Left ventricle myocardium superior (tissue), 1 donor: ENCODE data around the gene SCYGR7. TPM values are rescaled to one million over a fixed set of nuclear protein-coding genes. Genes with fewer than 3 reads are reported as not detected.
A peak's percentile ranks its signal among the peaks of the same experiment; 100 is the strongest.
"Not testable (repeated sequence)": the region's sequence is repeated elsewhere in the genome, so short reads cannot be mapped to it uniquely, and the experiment has no call there.

Source experiments
- ATAC-seq: fragments of 200-7000 bp; cut with Tn5 transposase; one replicate; pipeline ENCODE4 v1.9.1; 2020; ENCODE audit warnings: mild to moderate bottlenecking, moderate library complexity
- DNase-seq: peaks from one replicate; pipeline ENCODE4 v3.0.0-alpha.2; 2020
- intact Hi-C: fragments of 100-400 bp; cut with micrococcal nuclease; formaldehyde crosslinking; loops from one replicate; pipeline ENCODE4 v1.11.0; 2022
- long read RNA-seq: library from polyadenylated mRNA; unstranded; transcript quantifications from one replicate; pipeline ENCODE4 v2.0.0, GENCODE V29; 2021
- total RNA-seq: library from RNA; stranded (reverse); fragmentation: NEBNext Ultra II Directional; extraction: Animal tissue kit (Norgen Biotek cat#: 25700); gene quantifications from one replicate; pipeline ENCODE4 v1.2.1, GENCODE V29; 2021
- donor health status: DM: no; HTN: yes; CAD: no; lungs with severe emphysema.

SCYGR7 gene
- not detected for total RNA-seq
- long read RNA-seq: 0 reads

DNA sequence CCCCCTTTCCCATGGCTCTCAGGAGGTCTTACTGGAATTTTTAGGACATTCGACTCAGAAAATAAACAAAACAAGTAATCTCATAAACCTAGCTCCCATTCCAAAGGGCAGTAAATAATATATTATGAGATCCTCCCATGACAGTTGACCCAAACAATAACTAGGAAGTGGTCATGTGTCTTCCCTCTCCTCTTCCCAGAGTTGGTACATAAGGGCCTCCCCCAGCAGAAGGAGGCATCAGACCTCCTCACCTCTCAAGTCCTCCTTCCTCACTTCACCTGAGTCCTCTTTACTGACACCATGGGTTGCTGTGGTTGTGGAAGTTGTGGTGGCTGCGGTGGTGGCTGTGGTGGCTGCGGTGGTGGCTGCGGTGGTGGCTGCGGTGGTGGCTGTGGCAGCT is at the start of gene SCYGR7:
Gene SCYGR7, plus strand, starts transcription at position 301 of the 400 bp plus-strand sequence. Its CDS starts 0 bp downstream, at position 301.
- DNase-seq (no peak), ATAC-seq (no peak)
- intact Hi-C loops: no loop called here

DNA sequence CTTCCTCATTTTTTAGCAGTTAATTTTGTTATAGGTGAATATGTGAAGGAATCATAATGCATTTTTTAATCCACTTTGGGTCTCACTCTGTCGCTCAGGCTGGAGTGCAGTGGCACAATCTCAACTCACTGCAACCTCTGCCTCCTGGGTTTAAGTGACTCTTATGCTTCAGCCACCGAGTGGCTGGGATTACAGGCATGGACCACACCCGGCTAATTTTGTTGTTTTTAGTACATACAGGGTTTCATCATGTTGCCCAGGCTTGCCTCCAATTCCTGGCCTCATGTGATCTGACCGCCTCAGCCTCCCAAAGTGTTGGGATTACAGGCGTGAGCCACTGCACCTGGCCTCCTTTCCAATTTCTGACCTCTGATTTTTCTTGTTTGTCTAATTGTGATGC is 43.9 kb upstream of the SCYGR7 start:
- no peak for DNase-seq
- intact Hi-C loops: no loop called here
- no peak for ATAC-seq

- ATAC-seq (peak; percentile 69), DNase-seq (no peak)
- intact Hi-C loops: no loop called here
Observed at GRCh38 chr2:227687189-227687588, 40.9 kb upstream of the SCYGR7 start.

- DNase-seq: no peak
- intact Hi-C loops: no loop called here
- ATAC-seq: no peak
Observed at GRCh38 chr2:227696990-227697679, 31.0 kb upstream of the SCYGR7 start.

DNA sequence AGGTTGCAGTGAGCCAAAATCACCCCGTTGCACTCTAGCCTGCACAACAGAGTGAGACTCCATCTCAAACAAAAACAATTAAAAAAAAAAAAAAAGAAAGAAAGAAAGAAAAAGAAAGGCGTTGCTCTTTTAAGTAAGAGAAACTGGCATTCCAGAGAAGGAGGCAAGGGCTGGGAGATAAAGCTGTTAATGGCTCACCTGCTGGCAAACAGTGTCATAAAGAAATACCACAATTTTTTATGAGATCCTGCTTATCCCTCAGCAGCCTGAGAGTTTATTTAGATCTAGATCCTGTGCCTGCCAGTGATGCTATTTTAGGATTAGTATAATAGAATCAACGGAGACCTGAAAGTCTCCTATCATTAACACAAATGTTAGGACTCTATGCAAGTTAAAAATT is 26.6 kb upstream of the SCYGR7 start:
- ATAC-seq: no peak
- intact Hi-C loops: no loop called here
- DNase-seq: no peak

GRCh38 chr2:227703280-227703732 is 24.8 kb upstream of the SCYGR7 start:
- intact Hi-C loops: no loop called here
- DNase-seq (no peak), ATAC-seq (no peak)

DNA sequence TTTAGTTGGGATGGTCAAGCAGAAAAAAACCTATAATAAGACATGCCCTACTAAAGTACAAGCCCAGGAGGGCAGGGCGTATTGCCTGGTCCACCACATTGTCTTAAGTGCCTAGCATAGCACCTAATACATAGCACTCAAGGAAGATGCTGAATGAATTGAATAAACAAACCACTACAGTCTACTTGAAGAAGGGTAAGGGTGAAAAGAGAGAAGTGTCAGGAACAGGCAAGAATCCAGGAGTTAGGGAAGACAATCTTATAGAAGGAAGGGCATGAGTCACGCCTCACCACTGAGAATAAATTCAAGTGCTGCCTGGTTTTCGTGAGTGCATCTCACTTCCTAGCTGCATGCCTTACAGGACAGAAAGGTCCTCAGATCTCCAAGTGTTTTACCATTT is 24.2 kb upstream of the SCYGR7 start:
- DNase-seq: no peak
- intact Hi-C loops: no loop called here
- no peak for ATAC-seq

- ATAC-seq (no peak), DNase-seq (no peak)
- intact Hi-C loops: no loop called here
Observed at GRCh38 chr2:227706859-227707258, 21.3 kb upstream of the SCYGR7 start.

GRCh38 chr2:227707390-227707789 is 20.7 kb upstream of the SCYGR7 start:
- DNase-seq: no peak
- intact Hi-C loops: no loop called here
- no peak for ATAC-seq

DNA sequence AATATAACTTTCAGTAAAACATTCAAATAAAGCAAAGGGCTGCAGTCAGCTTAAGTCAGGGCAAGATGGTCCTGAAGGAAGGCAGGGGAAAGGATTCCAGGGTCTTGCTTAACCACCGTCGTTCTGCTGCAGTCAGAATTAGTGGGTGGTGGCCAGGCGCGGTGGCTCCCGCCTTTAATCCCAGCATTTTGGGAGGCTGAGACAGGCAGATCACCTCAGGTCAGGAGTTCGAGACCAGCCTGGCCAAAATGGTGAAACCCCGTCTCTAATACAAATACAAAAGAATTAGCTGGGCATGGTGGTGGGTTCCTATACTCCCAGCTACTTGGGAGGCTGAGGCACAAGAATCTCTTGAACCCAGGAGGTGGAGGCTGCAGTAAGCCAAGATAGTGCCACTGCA is 17.1 kb upstream of the SCYGR7 start:
- DNase-seq: no peak
- ATAC-seq: no peak

DNA sequence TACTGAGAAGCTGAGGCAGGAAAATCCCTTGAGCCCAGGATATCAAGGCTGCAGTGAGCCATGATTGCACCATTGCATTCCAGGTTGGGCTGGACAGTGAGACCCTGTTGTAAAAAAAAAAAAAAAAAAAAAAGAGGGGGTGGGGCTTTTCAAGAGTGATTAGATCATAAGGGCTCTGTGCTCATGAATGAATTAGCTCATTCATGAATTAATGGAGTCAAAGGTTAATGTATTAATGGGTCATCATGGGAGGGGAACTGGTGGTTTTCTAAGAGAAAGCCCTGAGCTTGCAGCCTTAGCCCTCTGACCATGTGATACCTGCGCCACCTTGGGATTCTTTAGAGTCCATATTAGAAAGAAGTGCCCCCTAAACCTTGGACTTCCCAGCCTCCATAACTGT is 14.8 kb upstream of the SCYGR7 start:
- ATAC-seq: no peak
- no peak for DNase-seq
- intact Hi-C loops: no loop called here

More for the DNA sequence above, 17.1 kb upstream of the SCYGR7 start:
- intact Hi-C loops: no loop called here

- ATAC-seq: no peak
- intact Hi-C loops: no loop called here
- DNase-seq: no peak
Observed at GRCh38 chr2:227716501-227716900, 11.6 kb upstream of the SCYGR7 start.

GRCh38 chr2:227717687-227718567 is 10.2 kb upstream of the SCYGR7 start, which contains the start of gene SLC19A3:
SLC19A3 (minus strand) TSS chr2:227718028; CDS start chr2:227702318, 15,710 bp downstream.
- DNase-seq (peak; percentile 93), ATAC-seq (peak; percentile 97)
- intact Hi-C loops: no loop called here

GRCh38 chr2:227719641-227720040 is 8.5 kb upstream of the SCYGR7 start:
- no peak for ATAC-seq
- DNase-seq: no peak
- intact Hi-C loops: no loop called here

DNA sequence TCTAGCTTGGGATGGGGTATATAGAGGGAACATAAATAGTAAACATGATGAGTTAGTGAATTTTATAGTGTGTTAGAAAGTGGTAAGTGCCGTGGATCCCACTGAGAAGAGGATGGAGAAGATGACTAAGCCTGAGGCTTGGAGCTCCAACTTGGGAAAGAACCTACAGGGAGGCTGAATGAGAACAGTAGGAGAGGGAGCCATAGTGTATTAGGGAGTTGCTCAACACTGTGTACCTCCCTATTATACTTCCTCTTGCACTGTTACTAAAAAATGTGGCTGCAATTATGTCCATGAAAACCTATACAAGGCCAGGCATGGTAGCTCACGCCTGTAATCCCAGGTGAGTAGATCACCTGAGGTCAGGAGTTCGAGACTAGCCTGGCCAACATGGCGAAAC is 7.5 kb upstream of the SCYGR7 start:
- ATAC-seq: no peak
- intact Hi-C loops: no loop called here

GRCh38 chr2:227722821-227723220 is 5.3 kb upstream of the SCYGR7 start:
- intact Hi-C loops, ATAC-seq, DNase-seq: not testable (repeated sequence)

More for the DNA sequence above, 7.5 kb upstream of the SCYGR7 start:
- DNase-seq: no peak

GRCh38 chr2:227724394-227725039 is 3.6 kb upstream of the SCYGR7 start, which contains the start of gene SCYGR6:
SCYGR6 (minus strand) TSS chr2:227724757; CDS start chr2:227724757, 0 bp downstream.
- ATAC-seq (no peak), DNase-seq (no peak)
- intact Hi-C loops: no loop called here

DNA sequence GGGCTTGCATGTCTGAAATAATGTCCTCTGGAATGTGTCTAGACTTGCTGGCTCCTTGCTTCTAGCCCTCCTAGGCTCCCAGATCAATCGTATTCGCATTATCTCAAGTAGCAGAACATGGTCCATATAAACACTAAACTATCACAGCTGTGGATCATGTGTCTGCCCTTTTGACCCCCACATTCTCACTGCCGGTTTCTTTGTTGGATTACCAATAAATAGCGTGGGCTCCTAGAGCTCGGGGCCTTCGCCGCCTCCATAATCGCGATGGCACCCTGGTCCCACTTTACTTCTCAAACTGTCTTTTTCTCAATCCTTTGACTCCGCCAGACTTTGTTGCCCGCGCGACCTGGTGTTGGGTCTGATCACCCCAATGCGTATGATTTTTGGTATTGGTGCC is 11.2 kb downstream of the SCYGR7 start:
- ATAC-seq (no peak), DNase-seq (no peak)
- intact Hi-C loops: no loop called here

DNA sequence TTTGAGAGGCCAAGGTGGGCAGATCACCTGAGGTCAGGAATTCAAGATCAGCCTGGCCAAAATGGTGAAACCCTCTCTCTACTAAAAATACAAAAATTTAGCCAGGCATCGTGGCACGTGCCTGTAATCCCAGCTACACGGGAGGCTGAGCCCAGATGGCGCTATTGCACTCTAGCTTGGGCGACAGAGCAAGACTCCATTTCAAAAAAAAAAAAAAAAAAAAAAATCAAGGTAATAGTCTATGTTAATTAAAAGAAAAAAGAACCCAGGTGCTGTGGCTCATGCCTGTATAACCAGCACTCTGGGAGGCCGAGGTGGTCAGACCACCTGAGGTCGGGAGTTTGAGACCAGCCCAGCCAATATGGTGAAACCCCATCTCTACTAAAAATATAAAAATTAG is 12.6 kb downstream of the SCYGR7 start:
- ATAC-seq, intact Hi-C loops, DNase-seq: not testable (repeated sequence)

DNA sequence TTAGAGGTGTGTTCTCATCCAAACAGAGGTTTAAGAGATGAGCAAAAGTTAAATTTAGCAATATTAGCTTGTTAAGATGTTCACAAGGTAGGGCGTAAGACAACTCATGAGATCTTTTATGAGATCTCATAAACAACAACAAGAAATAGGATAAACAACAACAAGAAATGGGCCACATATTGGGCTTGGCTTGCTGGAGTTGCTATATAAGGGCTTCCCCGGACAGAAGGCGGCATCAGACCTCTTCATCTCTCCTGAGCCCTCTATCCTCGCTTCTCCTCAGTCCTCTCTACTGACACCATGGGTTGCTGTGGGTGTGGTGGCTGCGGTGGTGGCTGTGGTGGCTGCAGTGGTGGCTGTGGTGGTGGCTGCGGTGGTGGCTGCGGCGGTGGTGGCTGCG is 17.5 kb downstream of the SCYGR7 start, which contains the start of gene SCYGR8:
Gene SCYGR8, plus strand, starts transcription at position 301 of the 400 bp plus-strand sequence. Its CDS starts 0 bp downstream, at position 301.
- DNase-seq (no peak), ATAC-seq (no peak)
- intact Hi-C loops: no loop called here
